ENCODE measurements around the gene OTUB2.

The OTUB2 gene

DNA sequence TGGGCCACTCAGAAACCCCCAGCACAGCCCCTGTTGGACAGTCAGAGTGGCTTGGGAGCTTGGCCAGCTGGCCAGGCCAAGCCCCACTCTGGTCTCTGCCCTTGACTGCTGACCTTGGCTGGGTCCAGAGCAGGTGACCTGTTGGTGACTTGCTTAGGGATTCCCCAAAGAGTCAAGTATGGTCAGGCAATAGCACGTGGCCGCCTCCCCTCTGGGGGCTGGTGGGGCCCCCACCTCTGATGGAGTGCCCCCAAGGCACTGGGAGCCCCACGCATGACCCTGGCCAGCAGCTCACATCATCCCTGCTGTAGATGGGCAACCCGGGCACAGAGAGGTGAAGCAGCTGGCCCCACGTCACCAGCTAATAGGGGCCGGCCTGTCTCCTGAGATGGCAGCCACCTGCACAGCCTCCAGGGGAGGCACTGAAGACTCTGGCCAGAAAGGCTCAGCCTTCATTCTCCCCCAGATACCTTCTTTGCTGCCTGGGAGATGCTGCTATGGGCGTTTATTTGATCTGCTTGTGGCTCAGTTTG, 27.2 kb upstream of the OTUB2 start:
- DNase-seq: no peak
- Mint-ChIP-seq H3K27ac (no peak overlapping the region), H3K4me3 (no peak overlapping the region), H3K9me3 (no peaks in the 10 kb centered on the region), H3K27me3 (ENCODE audit: low read depth, poor library complexity) (peaks cover 46% of the 10 kb centered on the region), H3K4me1 (peaks cover 19% of the 10 kb centered on the region), H3K36me3 (ENCODE audit: low read depth) (no peaks in the 10 kb centered on the region)
- TF ChIP-seq, protein P1, sequence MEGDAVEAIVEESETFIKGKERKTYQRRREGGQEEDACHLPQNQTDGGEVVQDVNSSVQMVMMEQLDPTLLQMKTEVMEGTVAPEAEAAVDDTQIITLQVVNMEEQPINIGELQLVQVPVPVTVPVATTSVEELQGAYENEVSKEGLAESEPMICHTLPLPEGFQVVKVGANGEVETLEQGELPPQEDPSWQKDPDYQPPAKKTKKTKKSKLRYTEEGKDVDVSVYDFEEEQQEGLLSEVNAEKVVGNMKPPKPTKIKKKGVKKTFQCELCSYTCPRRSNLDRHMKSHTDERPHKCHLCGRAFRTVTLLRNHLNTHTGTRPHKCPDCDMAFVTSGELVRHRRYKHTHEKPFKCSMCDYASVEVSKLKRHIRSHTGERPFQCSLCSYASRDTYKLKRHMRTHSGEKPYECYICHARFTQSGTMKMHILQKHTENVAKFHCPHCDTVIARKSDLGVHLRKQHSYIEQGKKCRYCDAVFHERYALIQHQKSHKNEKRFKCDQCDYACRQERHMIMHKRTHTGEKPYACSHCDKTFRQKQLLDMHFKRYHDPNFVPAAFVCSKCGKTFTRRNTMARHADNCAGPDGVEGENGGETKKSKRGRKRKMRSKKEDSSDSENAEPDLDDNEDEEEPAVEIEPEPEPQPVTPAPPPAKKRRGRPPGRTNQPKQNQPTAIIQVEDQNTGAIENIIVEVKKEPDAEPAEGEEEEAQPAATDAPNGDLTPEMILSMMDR (IDR thresholded peaks at IDR 0.05): no peak

DNA sequence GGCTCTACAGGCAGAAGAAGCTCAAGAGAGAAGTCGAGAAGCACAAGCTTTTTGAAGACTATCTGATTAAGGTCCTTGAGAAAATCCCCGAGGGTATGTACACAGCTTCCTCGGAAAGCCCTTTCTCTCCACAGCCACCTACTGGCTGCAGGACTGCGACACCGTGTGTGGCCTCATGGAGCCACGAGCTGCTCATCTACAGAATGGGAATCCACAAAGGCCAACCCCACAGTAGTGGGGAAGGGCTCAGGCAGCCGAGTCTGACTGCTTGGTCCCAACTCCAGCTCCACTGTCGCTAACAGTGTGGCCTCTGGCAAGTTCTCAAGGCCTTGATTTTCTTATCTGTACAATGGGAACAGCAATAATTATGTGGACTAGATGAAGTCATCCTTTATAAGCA, 26.6 kb upstream of the OTUB2 start:
- Mint-ChIP-seq H3K9me3 (no peaks in the 10 kb centered on the region), H3K27me3 (ENCODE audit: low read depth, poor library complexity) (peaks cover 42% of the 10 kb centered on the region), H3K27ac (no peak overlapping the region), H3K36me3 (ENCODE audit: low read depth) (no peaks in the 10 kb centered on the region), H3K4me3 (no peak overlapping the region), H3K4me1 (peaks cover 19% of the 10 kb centered on the region)
- TF ChIP-seq, protein P1 (IDR thresholded peaks at IDR 0.05): no peak
- no peak for DNase-seq

DNA sequence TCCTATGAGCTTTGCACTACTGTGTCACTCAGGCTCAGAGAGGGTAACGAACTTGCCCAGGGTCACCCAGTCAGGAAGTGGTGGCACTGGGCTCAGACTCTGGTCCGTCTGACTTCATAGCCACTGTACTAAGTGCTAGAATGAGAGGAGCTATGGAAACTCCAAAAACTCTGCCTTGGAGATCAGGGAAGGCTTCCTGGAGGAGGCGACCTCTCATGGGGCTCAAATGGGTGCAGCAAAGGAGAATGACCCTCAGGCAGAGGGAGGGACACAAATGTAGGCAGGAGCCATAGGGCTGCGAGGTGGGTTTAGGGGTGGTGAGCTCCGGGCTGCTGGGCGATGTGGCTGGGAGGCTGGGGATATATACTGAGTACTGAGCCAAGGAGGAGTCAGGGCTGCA, 25.9 kb upstream of the OTUB2 start:
- no peaks in the 10 kb centered on the region for H3K9me3 Mint-ChIP-seq
- H3K4me3 Mint-ChIP-seq: no peak overlapping the region
- H3K27ac Mint-ChIP-seq: no peak overlapping the region
- DNase-seq: no peak
- H3K36me3 Mint-ChIP-seq (ENCODE audit: low read depth): no peaks in the 10 kb centered on the region
- TF ChIP-seq, protein P1 (IDR thresholded peaks at IDR 0.05): no peak
- H3K4me1 Mint-ChIP-seq: peaks cover 19% of the 10 kb centered on the region
- H3K27me3 Mint-ChIP-seq (ENCODE audit: low read depth, poor library complexity): peaks cover 42% of the 10 kb centered on the region

DNA sequence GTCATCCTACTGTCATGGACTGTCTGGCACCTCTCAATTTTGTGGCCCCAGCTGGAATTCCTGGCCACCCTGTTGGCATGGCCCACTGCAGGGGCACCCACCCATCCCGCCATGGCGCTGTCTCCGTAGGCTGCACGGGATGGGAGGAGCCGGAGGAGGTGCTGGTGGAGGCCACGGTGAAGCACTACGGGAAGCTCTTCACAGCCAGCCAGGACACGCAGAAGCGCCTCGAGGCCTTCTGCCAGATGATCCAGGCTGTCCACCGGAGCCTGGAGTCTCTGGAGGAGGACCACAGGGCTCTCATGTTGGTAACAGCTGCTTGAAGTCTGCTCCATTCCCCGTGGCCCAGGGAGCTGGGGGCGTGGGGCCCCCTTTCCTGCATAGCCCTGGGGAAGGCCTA, 25.1 kb upstream of the OTUB2 start:
- peaks cover 15% of the 10 kb centered on the region for H3K4me1 Mint-ChIP-seq
- H3K27me3 Mint-ChIP-seq (ENCODE audit: low read depth, poor library complexity): peaks cover 42% of the 10 kb centered on the region
- H3K36me3 Mint-ChIP-seq (ENCODE audit: low read depth): no peaks in the 10 kb centered on the region
- H3K4me3 Mint-ChIP-seq: no peak overlapping the region
- TF ChIP-seq, protein P1 (IDR thresholded peaks at IDR 0.05): no peak
- H3K9me3 Mint-ChIP-seq: no peaks in the 10 kb centered on the region
- no peak for DNase-seq
- H3K27ac Mint-ChIP-seq: no peak overlapping the region

DNA sequence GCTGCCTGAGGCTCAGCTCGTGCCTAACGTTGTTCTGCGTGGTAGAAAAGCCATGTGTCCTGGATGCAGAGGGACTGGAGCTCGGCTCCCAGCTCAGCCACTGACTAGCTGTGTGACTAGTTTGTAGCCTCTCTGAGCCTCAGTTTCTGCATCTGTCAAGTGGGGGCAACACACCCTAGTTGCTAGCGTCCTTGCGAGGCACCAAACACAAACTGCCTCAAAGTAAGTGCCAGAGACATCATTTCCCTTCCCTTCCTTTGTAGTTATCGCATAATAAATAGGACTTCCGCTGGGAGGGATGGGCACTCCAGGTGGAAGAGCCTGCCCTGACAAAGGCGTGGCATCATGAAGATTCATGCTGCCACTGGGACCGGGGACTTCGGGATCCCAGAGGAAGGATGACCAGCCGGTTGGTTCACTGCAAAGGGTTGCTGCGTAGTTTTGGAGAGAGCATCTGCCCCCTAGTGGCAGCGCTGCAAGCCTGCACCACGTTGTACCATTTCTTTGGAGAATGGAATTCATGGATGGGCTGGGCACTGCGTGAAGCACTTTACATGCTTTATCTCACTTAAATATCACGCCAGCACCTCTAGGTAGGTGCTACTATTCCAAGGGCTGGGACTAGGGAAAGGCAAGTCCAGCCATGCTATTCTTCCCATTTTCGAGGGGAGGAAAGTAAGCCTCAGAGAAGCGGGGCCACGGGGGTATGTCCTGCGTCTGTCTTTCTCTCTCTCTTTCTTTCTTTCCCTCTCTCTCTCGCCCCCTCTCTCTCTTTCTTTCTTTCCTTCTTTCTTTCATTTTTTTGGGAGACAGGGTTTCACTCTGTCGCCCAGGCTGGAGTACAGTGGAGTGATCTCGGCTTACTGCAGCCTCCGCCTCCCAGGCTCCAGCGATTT, 24.4 kb upstream of the OTUB2 start:
- TF ChIP-seq, protein P1 (IDR thresholded peaks at IDR 0.05): peak; percentile 98
- no peaks in the 10 kb centered on the region for H3K9me3 Mint-ChIP-seq
- H3K27ac Mint-ChIP-seq: no peak overlapping the region
- peaks cover 45% of the 10 kb centered on the region for H3K27me3 Mint-ChIP-seq (ENCODE audit: low read depth, poor library complexity)
- no peak overlapping the region for H3K4me3 Mint-ChIP-seq
- peaks cover 15% of the 10 kb centered on the region for H3K4me1 Mint-ChIP-seq
- H3K36me3 Mint-ChIP-seq (ENCODE audit: low read depth): no peaks in the 10 kb centered on the region
- DNase-seq: peak; percentile 69
